Ovary (tissue), 9 donors: ENCODE data around the gene GAREM2. TPM values are rescaled to one million over a fixed set of nuclear protein-coding genes. Genes with fewer than 3 reads are reported as not detected.

Source experiments
- DNase-seq, 5 donors: peaks; one replicate each; pipeline ENCODE4 v3.0.0-alpha.2; 2019 to 2020
- H3K27ac ChIP-seq, 2 donors: fragments of 200-600 bp; one replicate each; pipeline versions ENCODE4 v1.5.1 to v1.8.0; 2019 to 2022
- H3K27me3 ChIP-seq: fragments of 200-600 bp; one replicate; pipeline ENCODE4 v1.8.0; 2022
- H3K36me3 ChIP-seq: fragments of 200-600 bp; sonication (generic); one replicate; pipeline ENCODE4 v1.5.1; 2019
- H3K4me1 ChIP-seq: one replicate; pipeline ENCODE4 v1.8.1; 2013; ENCODE audit warnings: mild to moderate bottlenecking, moderate library complexity; ENCODE audit not compliant: insufficient read depth
- H3K4me3 ChIP-seq: fragments of 200-600 bp; sonication (generic); one replicate; pipeline ENCODE4 v1.5.1; 2017
- H3K9me3 ChIP-seq, 2 donors: fragments of 200-600 bp in 1 of 2; sonication (generic) in 1 of 2; one replicate each; pipeline versions ENCODE4 v1.5.1 to v1.8.1; 2013 to 2019; ENCODE audit warnings: mild to moderate bottlenecking in 1 of 2, moderate library complexity in 1 of 2
- CTCF ChIP-seq, 3 donors: fragments of 450-650 bp in 2 of 3; fragments of 200-600 bp in 1 of 3; IDR thresholded peaks; one replicate each; pipeline versions ENCODE4 v1.5.1 to v1.8.0; 2016 to 2022; ENCODE audit warnings: antibody characterized with exemption in 3 of 3, mild to moderate bottlenecking in 1 of 3
- EP300 ChIP-seq: sonication (generic); formaldehyde crosslinking; IDR thresholded peaks from one replicate; pipeline ENCODE4 v1.6.1; 2017; ENCODE audit warnings: antibody characterized with exemption
- POLR2A ChIP-seq: fragments of 450-650 bp; IDR thresholded peaks from one replicate; pipeline ENCODE4 v1.6.1; 2017; ENCODE audit warnings: antibody characterized with exemption, mild to moderate bottlenecking, moderate library complexity
- WGBS, 3 donors: extraction: QIAGEN DNeasy Blood & Tissue Kit in 1 of 3; methylation state at CpG; one replicate each; pipeline versions ENCODE4 v1.1.5 to v1.1.7; 2013 to 2017; 5-methylcytosine and 5-hydroxymethylcytosine counted together
- intact Hi-C, 4 donors: fragments of 100-400 bp; cut with DNase I; formaldehyde crosslinking; loops; one replicate each; pipeline versions ENCODE4 v1.11.0 to v1.15.1; 2022 to 2023
- polyA plus RNA-seq, 2 donors: library from polyadenylated mRNA; stranded (reverse); fragments of 200-250 nt in 1 of 2; fragments of 350-450 nt in 1 of 2; fragmentation: Illumina TruSeq in 1 of 2; extraction: RNeasy Lipid Tissue Mini Kit (QIAGEN cat#74804) in 1 of 2; gene quantifications; one replicate each; pipeline ENCODE4 v1.2.3, GENCODE V29; 2013 to 2014
- total RNA-seq, 7 donors: library from RNA; depleted of rRNA in 2 of 7; stranded (reverse); fragments of >200 nt in 2 of 7; fragmentation: NEBNext Ultra II Directional in 3 of 7; extraction: Animal tissue kit (Norgen Biotek cat#: 25700) in 3 of 7; gene quantifications; one replicate each; pipeline versions ENCODE4 v1.1.0 to v1.2.4, GENCODE V29; 2016 to 2023
- donor health status: DM: no; HTN: no; CAD: no; lungs with moderate emphysema.
- donor health status: DM: no; HTN: no; CAD: no.
- donor health status: Bipolar disorder and iron deficiency.
- donor health status: DM: yes; HTN: yes; CAD: no.
- donor health status: DM: no; HTN: no; CAD: no.
- donor health status: DM: yes; HTN: yes; CAD: no.

The GAREM2 gene
- total and polyA plus RNA-seq, 9 donors, result 1.0 to 13.5 (median 5.6) TPM

GRCh38 chr2:26189751-26190150 lies 16.9 kb downstream of the GAREM2 start:
- Histone ChIP-seq H3K36me3 (no peaks in the 10 kb centered on the region), H3K27me3 (no peaks in the 10 kb centered on the region), H3K4me1 (peaks cover 5% of the 10 kb centered on the region), H3K27ac (no peak overlapping the region), H3K4me3 (no peak overlapping the region), H3K9me3 (no peaks in the 10 kb centered on the region)
- TF ChIP-seq CTCF (IDR thresholded peaks at IDR 0.05), result no peak
- TF ChIP-seq EP300, result no peak
- no peak for TF ChIP-seq POLR2A
- 82 to 86% (median 85%) methylated on average over 4 of the region's 4 CpGs for WGBS, 3 donors
- intact Hi-C loops, result no loop called here
- no peak for DNase-seq

- intact Hi-C loops, result no loop called here
- Histone ChIP-seq H3K4me1 (peaks cover 5% of the 10 kb centered on the region), H3K9me3 (no peaks in the 10 kb centered on the region), H3K27me3 (no peaks in the 10 kb centered on the region), H3K4me3 (no peak overlapping the region), H3K27ac (no peak overlapping the region), H3K36me3 (no peaks in the 10 kb centered on the region)
- no peak for TF ChIP-seq EP300
- TF ChIP-seq POLR2A, result no peak
- no peak for TF ChIP-seq CTCF (IDR thresholded peaks at IDR 0.05)
- WGBS, 3 donors, result 67 to 71% (median 69%) methylated on average over 7 of the region's 7 CpGs
- no peak for DNase-seq
Measured at GRCh38 chr2:26190369-26190768, 17.5 kb downstream of the GAREM2 start.

- H3K4me3 ChIP-seq, result no peak overlapping the region
- no peaks in the 10 kb centered on the region for H3K9me3 ChIP-seq
- H3K27me3 ChIP-seq, result no peaks in the 10 kb centered on the region
- no peaks in the 10 kb centered on the region for H3K36me3 ChIP-seq
- peaks cover 1% of the 10 kb centered on the region for H3K4me1 ChIP-seq
- no peak for DNase-seq
- TF ChIP-seq CTCF (IDR thresholded peaks at IDR 0.05) (no peak), EP300 (no peak), POLR2A (no peak)
- H3K27ac ChIP-seq, result no peak overlapping the region
- intact Hi-C loops, result no loop called here
- 76 to 83% (median 81%) methylated on average over 20 of the region's 20 CpGs for WGBS, 3 donors
Measured at GRCh38 chr2:26191316-26192159, 18.6 kb downstream of the GAREM2 start.

GRCh38 chr2:26193578-26194231 lies 20.8 kb downstream of the GAREM2 start:
- Histone ChIP-seq H3K27ac (no peak overlapping the region), H3K4me1 (no peaks in the 10 kb centered on the region), H3K4me3 (no peak overlapping the region), H3K9me3 (no peaks in the 10 kb centered on the region), H3K36me3 (no peaks in the 10 kb centered on the region), H3K27me3 (no peaks in the 10 kb centered on the region)
- TF ChIP-seq CTCF (IDR thresholded peaks at IDR 0.05) (no peak), POLR2A (no peak), EP300 (no peak)
- intact Hi-C loops, result no loop called here
- DNase-seq, result no peak
- 86 to 93% (median 88%) methylated on average over 10 of the region's 10 CpGs for WGBS, 3 donors
